IPS-18a (cell line): ENCODE results near the gene ZFPM1.

Source experiments
- H3K27ac ChIP-seq: one replicate; pipeline ENCODE4 v1.5.1; 2013; ENCODE audit warnings: low read length
- H3K27me3 ChIP-seq: one replicate; pipeline ENCODE4 v1.6.1; 2013; ENCODE audit warnings: mild to moderate bottlenecking, low read length; ENCODE audit not compliant: control insufficient read depth, insufficient read depth
- H3K36me3 ChIP-seq: one replicate; pipeline ENCODE4 v1.6.1; 2013; ENCODE audit warnings: low read depth, low read length; ENCODE audit not compliant: control insufficient read depth
- H3K4me1 ChIP-seq: one replicate; pipeline ENCODE4 v1.6.1; 2013; ENCODE audit warnings: low read depth, low read length; ENCODE audit not compliant: control insufficient read depth
- H3K4me3 ChIP-seq: one replicate; pipeline ENCODE4 v1.5.1; 2013; ENCODE audit warnings: low read length
- H3K9ac ChIP-seq: one replicate; pipeline ENCODE4 v1.6.1; 2013; ENCODE audit warnings: mild to moderate bottlenecking, low read length, moderate library complexity
- H3K9me3 ChIP-seq: one replicate; pipeline ENCODE4 v1.6.1; 2013; ENCODE audit warnings: low read depth, low read length; ENCODE audit not compliant: control insufficient read depth

ZFPM1 gene

GRCh38 chr16:88472637-88473205 lies 19.6 kb downstream of the ZFPM1 start:
- Histone ChIP-seq H3K9me3 (no peaks in the 10 kb centered on the region), H3K36me3 (no peaks in the 10 kb centered on the region), H3K4me1 (peaks cover 3% of the 10 kb centered on the region), H3K9ac (no peak overlapping the region), H3K27me3 (no peaks in the 10 kb centered on the region), H3K4me3 (no peak overlapping the region), H3K27ac (no peak overlapping the region)

GRCh38 chr16:88473666-88474534 lies 20.8 kb downstream of the ZFPM1 start:
- H3K27me3 ChIP-seq = no peaks in the 10 kb centered on the region
- no peaks in the 10 kb centered on the region for H3K4me1 ChIP-seq
- no peak overlapping the region for H3K9ac ChIP-seq
- no peak overlapping the region for H3K27ac ChIP-seq
- H3K4me3 ChIP-seq = no peak overlapping the region
- no peaks in the 10 kb centered on the region for H3K9me3 ChIP-seq
- no peaks in the 10 kb centered on the region for H3K36me3 ChIP-seq

- Histone ChIP-seq H3K9me3 (no peaks in the 10 kb centered on the region), H3K9ac (no peak overlapping the region), H3K27me3 (no peaks in the 10 kb centered on the region), H3K36me3 (no peaks in the 10 kb centered on the region), H3K27ac (no peak overlapping the region), H3K4me3 (no peak overlapping the region), H3K4me1 (no peaks in the 10 kb centered on the region)
Measured at GRCh38 chr16:88475037-88475436, 22.0 kb downstream of the ZFPM1 start.

GRCh38 chr16:88476203-88476602 lies 23.1 kb downstream of the ZFPM1 start:
- Histone ChIP-seq H3K36me3 (no peaks in the 10 kb centered on the region), H3K27ac (no peak overlapping the region), H3K9ac (no peak overlapping the region), H3K4me3 (no peak overlapping the region), H3K4me1 (no peaks in the 10 kb centered on the region), H3K9me3 (no peaks in the 10 kb centered on the region), H3K27me3 (no peaks in the 10 kb centered on the region)

GRCh38 chr16:88476817-88477397 lies 23.8 kb downstream of the ZFPM1 start:
- H3K27ac ChIP-seq = no peak overlapping the region
- H3K36me3 ChIP-seq = no peaks in the 10 kb centered on the region
- H3K4me1 ChIP-seq = no peaks in the 10 kb centered on the region
- no peaks in the 10 kb centered on the region for H3K9me3 ChIP-seq
- no peak overlapping the region for H3K9ac ChIP-seq
- H3K4me3 ChIP-seq = no peak overlapping the region
- no peaks in the 10 kb centered on the region for H3K27me3 ChIP-seq

GRCh38 chr16:88477631-88478519 lies 24.8 kb downstream of the ZFPM1 start:
- Histone ChIP-seq H3K4me1 (no peaks in the 10 kb centered on the region), H3K9me3 (no peaks in the 10 kb centered on the region), H3K9ac (no peak overlapping the region), H3K36me3 (no peaks in the 10 kb centered on the region), H3K27me3 (no peaks in the 10 kb centered on the region), H3K4me3 (no peak overlapping the region), H3K27ac (no peak overlapping the region)

GRCh38 chr16:88478889-88479792 lies 26.1 kb downstream of the ZFPM1 start:
- no peaks in the 10 kb centered on the region for H3K4me1 ChIP-seq
- H3K9me3 ChIP-seq = no peaks in the 10 kb centered on the region
- no peaks in the 10 kb centered on the region for H3K36me3 ChIP-seq
- no peak overlapping the region for H3K9ac ChIP-seq
- no peak overlapping the region for H3K4me3 ChIP-seq
- H3K27ac ChIP-seq = no peak overlapping the region
- no peaks in the 10 kb centered on the region for H3K27me3 ChIP-seq

- Histone ChIP-seq H3K36me3 (no peaks in the 10 kb centered on the region), H3K9ac (no peak overlapping the region), H3K4me3 (no peak overlapping the region), H3K9me3 (no peaks in the 10 kb centered on the region), H3K4me1 (no peaks in the 10 kb centered on the region), H3K27ac (no peak overlapping the region), H3K27me3 (no peaks in the 10 kb centered on the region)
Measured at GRCh38 chr16:88479793-88480760, 27.0 kb downstream of the ZFPM1 start.

- H3K27me3 ChIP-seq = no peaks in the 10 kb centered on the region
- no peak overlapping the region for H3K4me3 ChIP-seq
- H3K9ac ChIP-seq = no peak overlapping the region
- H3K36me3 ChIP-seq = no peaks in the 10 kb centered on the region
- no peaks in the 10 kb centered on the region for H3K4me1 ChIP-seq
- no peak overlapping the region for H3K27ac ChIP-seq
- no peaks in the 10 kb centered on the region for H3K9me3 ChIP-seq
Measured at GRCh38 chr16:88480829-88481228, 27.7 kb downstream of the ZFPM1 start.

- Histone ChIP-seq H3K9me3 (no peaks in the 10 kb centered on the region), H3K4me3 (no peak overlapping the region), H3K9ac (no peak overlapping the region), H3K36me3 (no peaks in the 10 kb centered on the region), H3K4me1 (no peaks in the 10 kb centered on the region), H3K27ac (no peak overlapping the region), H3K27me3 (no peaks in the 10 kb centered on the region)
Measured at GRCh38 chr16:88481851-88482250, 28.8 kb downstream of the ZFPM1 start.
